Endothelial cell of umbilical vein (primary cell): ENCODE measurements around the gene DCHS1. TPM values are rescaled to one million over a fixed set of nuclear protein-coding genes. Genes with fewer than 3 reads are reported as not detected.

ENCODE experiments used
- BruUV-seq: library from RNA; stranded (reverse); fragments of 400-500 nt; replicated peaks from 2 replicates; lab custom pipeline; 2021; lab: Mats Ljungman, UMichigan
- CTCF ChIA-PET: fragments of 300-600, 350-600 bp; sonication (Branson Sonifier 250); formaldehyde crosslinking; loops from one replicate; lab custom pipeline; 2021; ENCODE audit warnings: antibody characterized with exemption, inconsistent platforms; lab: Charles Lee
- POLR2A ChIA-PET: fragments of 300-600, 350-600 bp; sonication (Branson Sonifier 250); formaldehyde crosslinking; loops from one replicate; lab custom pipeline; 2021; ENCODE audit warnings: antibody characterized with exemption, inconsistent platforms; lab: Charles Lee
- DNase-seq: peaks from one replicate; pipeline ENCODE4 v3.0.0-alpha.2; 2011; ENCODE audit warnings: low read depth, low spot score
- FAIRE-seq: peaks from 2 replicates; lab custom pipeline; 2011; peaks lifted over from hg19 to GRCh38; lab: Jason Lieb, UNC
- H2AFZ ChIP-seq: 2 replicates; pipeline ENCODE4 v1.6.0; 2012; ENCODE audit warnings: low read depth, low read length, control low read depth, inconsistent platforms
- H3K27ac ChIP-seq: 2 replicates; pipeline ENCODE4 v1.5.1; 2011; ENCODE audit warnings: low read depth, mild to moderate bottlenecking, control low read depth, low read length, moderate library complexity; ENCODE audit not compliant: insufficient read depth
- H3K27me3 ChIP-seq, 2 experiments: 2 replicates each; pipeline versions ENCODE4 v1.6.0 to v1.6.1; 2011; ENCODE audit warnings: low read length in 2 of 2, mixed read lengths in 1 of 2; ENCODE audit not compliant: control insufficient read depth in 2 of 2, insufficient read depth in 2 of 2
- H3K36me3 ChIP-seq, 2 experiments: 2 replicates in 1 of 2; 3 replicates in 1 of 2; pipeline ENCODE4 v1.5.1; 2011; ENCODE audit warnings: low read length in 2 of 2, mild to moderate bottlenecking in 1 of 2, moderate library complexity in 1 of 2; ENCODE audit not compliant: control insufficient read depth in 2 of 2, insufficient read depth in 2 of 2; ENCODE audit errors: extremely low read depth in 1 of 2
- H3K4me1 ChIP-seq: 3 replicates; pipeline ENCODE4 v1.5.1; 2011; ENCODE audit warnings: mild to moderate bottlenecking, low read length; ENCODE audit not compliant: control insufficient read depth, insufficient read depth; ENCODE audit errors: extremely low read depth
- H3K4me2 ChIP-seq: 2 replicates; pipeline ENCODE4 v1.6.1; 2011; ENCODE audit warnings: low read length, control low read depth, mixed read lengths; ENCODE audit not compliant: insufficient read depth
- H3K4me3 ChIP-seq, 3 experiments: fragments of 200-600 bp in 1 of 3; sonication (generic), shearing (Covaris generic) in 1 of 3; replicated peaks in 1 of 3; 2 replicates each; pipeline ENCODE4 v1.5.1; 2011 to 2016; ENCODE audit warnings: control low read depth in 3 of 3, low read length in 3 of 3, mild to moderate bottlenecking in 2 of 3, inconsistent platforms in 1 of 3, low read depth in 1 of 3, moderate library complexity in 1 of 3; ENCODE audit not compliant: insufficient read depth in 1 of 3
- H3K79me2 ChIP-seq: 2 replicates; pipeline ENCODE4 v1.6.0; 2012; ENCODE audit warnings: low read length, inconsistent platforms; ENCODE audit not compliant: control insufficient read depth, insufficient read depth
- H3K9ac ChIP-seq: replicated peaks from 2 replicates; pipeline ENCODE3; 2011; ENCODE audit warnings: low read length, control low read depth; ENCODE audit not compliant: insufficient read depth; ENCODE audit errors: extremely low read depth
- H3K9me1 ChIP-seq: replicated peaks from 3 replicates; pipeline ENCODE4 v1.6.0; 2011; ENCODE audit warnings: mild to moderate bottlenecking, low read length; ENCODE audit not compliant: control insufficient read depth, insufficient read depth; ENCODE audit errors: extremely low read depth
- H3K9me3 ChIP-seq: replicated peaks from 2 replicates; pipeline ENCODE4 v1.5.1; 2012; ENCODE audit warnings: low read length, inconsistent platforms; ENCODE audit not compliant: control insufficient read depth, insufficient read depth
- H4K20me1 ChIP-seq: replicated peaks from 2 replicates; pipeline ENCODE3; 2011; ENCODE audit warnings: mild to moderate bottlenecking, low read length; ENCODE audit not compliant: control insufficient read depth, insufficient read depth; ENCODE audit errors: extremely low read depth
- CTCF ChIP-seq, 2 donors: IDR thresholded peaks; 1 replicate in 1 of 2; 2 replicates in 1 of 2; pipeline ENCODE4 v1.5.1; 2011; ENCODE audit warnings: low read length in 2 of 2, mild to moderate bottlenecking in 2 of 2, moderate library complexity in 2 of 2, control low read depth in 1 of 2, inconsistent platforms in 1 of 2, low read depth in 1 of 2; ENCODE audit not compliant: insufficient read depth in 1 of 2; ENCODE audit errors: extremely low read depth in 1 of 2
- EZH2 ChIP-seq: IDR thresholded peaks from 2 replicates; pipeline ENCODE4 v1.6.1; 2012; ENCODE audit warnings: borderline replicate concordance, low read depth, mild to moderate bottlenecking, moderate library complexity, low read length, inconsistent platforms; ENCODE audit not compliant: severe bottlenecking
- FOS ChIP-seq: IDR thresholded peaks from 2 replicates; pipeline ENCODE4 v1.6.1; 2011; ENCODE audit warnings: mild to moderate bottlenecking, low read length, moderate library complexity, borderline replicate concordance; ENCODE audit not compliant: insufficient read depth
- GATA2 ChIP-seq: IDR thresholded peaks from 2 replicates; pipeline ENCODE4 v1.7.0; 2011; ENCODE audit warnings: low read depth, mild to moderate bottlenecking, moderate library complexity, mixed read lengths, low read length; ENCODE audit not compliant: insufficient read length, insufficient read depth
- JUN ChIP-seq: IDR thresholded peaks from 2 replicates; pipeline ENCODE4 v1.6.1; 2011; ENCODE audit warnings: borderline replicate concordance, low read depth; ENCODE audit not compliant: insufficient read length, insufficient read depth
- MAX ChIP-seq: IDR thresholded peaks from 2 replicates; pipeline ENCODE4 v1.6.1; 2011; ENCODE audit not compliant: insufficient read depth, insufficient read length
- MYC ChIP-seq: IDR thresholded peaks from one replicate; pipeline ENCODE4 v1.6.1; 2011; ENCODE audit warnings: mild to moderate bottlenecking, low read depth, low read length
- POLR2A ChIP-seq: IDR thresholded peaks from 2 replicates; pipeline ENCODE4 v1.6.1; 2012; ENCODE audit warnings: low read depth, mild to moderate bottlenecking, control low read depth, low read length
- POLR2AphosphoS5 ChIP-seq: IDR thresholded peaks from 2 replicates; pipeline ENCODE4 v1.6.1; 2012; ENCODE audit warnings: low read depth, mild to moderate bottlenecking, control low read depth, low read length, moderate library complexity; ENCODE audit not compliant: insufficient read depth
- dilution Hi-C: fragments of 300-500 bp; cut with MboI; formaldehyde crosslinking; loops from one replicate; pipeline ENCODE4 v1.15.0; 2019; ENCODE audit warnings: low sequenced_read_pairs; ENCODE audit not compliant: extremely low pct_ligation_motif_present
- intact Hi-C: fragments of 100-400 bp; cut with micrococcal nuclease; formaldehyde crosslinking; loops from one replicate; pipeline ENCODE4 v1.10.0; 2022
- polyA plus RNA-seq, 4 experiments: library from polyadenylated mRNA; depleted of rRNA in 3 of 4; stranded (reverse) in 3 of 4; unstranded in 1 of 4; fragments of >200 nt; gene quantifications; 2 replicates each; pipeline versions ENCODE4 v1.2.1 to v1.2.3, GENCODE V29; 2011 to 2012; ENCODE audit warnings: missing spikeins in 1 of 4
- total RNA-seq: library from RNA; stranded (reverse); gene quantifications from 2 replicates; pipeline ENCODE4 v1.2.3, GENCODE V29; 2021

DCHS1 gene
- total and polyA plus RNA-seq, 2 donors (not counting 3 experiments of a cell fraction or from before 2014, with no cell fraction given) = 56.2 to 73.0 TPM

- H3K9ac ChIP-seq = no peak overlapping the region
- POLR2A ChIA-PET = no interaction called here
- TF ChIP-seq MYC = no peak
- no peak for TF ChIP-seq POLR2AphosphoS5
- TF ChIP-seq JUN = no peak
- no peak for TF ChIP-seq CTCF (IDR thresholded peaks at IDR 0.05; ENCODE audit: extremely low read depth in 1 of 2, insufficient read depth in 1 of 2, low read depth in 1 of 2, low read length in 2 of 2)
- no peak for TF ChIP-seq GATA2
- TF ChIP-seq FOS = no peak
- no peak for TF ChIP-seq EZH2
- no peak for TF ChIP-seq MAX
- no peak for TF ChIP-seq POLR2A
- no peak overlapping the region for H3K4me2 ChIP-seq
- no peaks in the 10 kb centered on the region for H3K79me2 ChIP-seq
- H3K27ac ChIP-seq = no peak overlapping the region
- H3K9me1 ChIP-seq = no peaks in the 10 kb centered on the region
- no peaks in the 10 kb centered on the region for H3K36me3 ChIP-seq
- DNase-seq (no peak), FAIRE-seq (no peak)
- CTCF ChIA-PET = interaction anchor here (0.8 to 1.4 kb wide), 4 partner anchors 8 to 17 kb away, joined by 3 to 4 read pairs (median 4); no protein-coding TSS in a partner anchor
- BruUV-seq = no TSS peak
- dilution Hi-C loops = no loop called here
- no peaks in the 10 kb centered on the region for H3K27me3 ChIP-seq
- H3K4me1 ChIP-seq = no peaks in the 10 kb centered on the region
- H2AFZ ChIP-seq = no peak overlapping the region
- H3K4me3 ChIP-seq = no peak overlapping the region
- intact Hi-C loops = no loop called here
- no peaks in the 10 kb centered on the region for H4K20me1 ChIP-seq
- no peaks in the 10 kb centered on the region for H3K9me3 ChIP-seq
These were observed 68.2 kb downstream of the DCHS1 start for GRCh38 chr11:6587360-6587953.
